NOMO-1 treated with dmso at 0.1 percent for 144 hours (cell line): ENCODE data around the gene BTBD18.
A peak's percentile ranks its signal among the peaks of the same experiment; 100 is the strongest.

Experiments
- DNase-seq: peaks from one replicate; lab custom pipeline; 2025; ENCODE audit not compliant: unreplicated experiment; lab: John Stamatoyannopoulos, UW

BTBD18 gene

DNA sequence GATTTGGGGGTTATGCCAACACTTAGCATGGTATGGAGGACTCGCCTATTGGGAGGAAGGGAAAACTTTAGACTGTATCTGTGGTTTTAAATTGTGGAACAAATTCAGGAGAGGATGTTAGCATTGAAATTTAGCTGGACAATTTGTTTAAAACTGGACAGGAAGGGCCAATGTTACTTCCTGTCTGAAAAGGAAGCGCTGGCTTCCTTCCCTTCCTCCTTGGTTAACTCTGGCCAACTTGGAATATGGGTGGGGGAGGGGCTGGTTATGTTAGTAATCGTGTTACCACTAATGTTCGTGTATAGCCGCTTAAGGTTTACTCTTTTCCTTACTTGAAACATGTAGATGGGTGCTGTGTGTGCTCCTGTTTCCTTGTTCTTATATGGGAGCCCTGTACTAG, 23.9 kb upstream of the BTBD18 start:
- no peak for DNase-seq

DNA sequence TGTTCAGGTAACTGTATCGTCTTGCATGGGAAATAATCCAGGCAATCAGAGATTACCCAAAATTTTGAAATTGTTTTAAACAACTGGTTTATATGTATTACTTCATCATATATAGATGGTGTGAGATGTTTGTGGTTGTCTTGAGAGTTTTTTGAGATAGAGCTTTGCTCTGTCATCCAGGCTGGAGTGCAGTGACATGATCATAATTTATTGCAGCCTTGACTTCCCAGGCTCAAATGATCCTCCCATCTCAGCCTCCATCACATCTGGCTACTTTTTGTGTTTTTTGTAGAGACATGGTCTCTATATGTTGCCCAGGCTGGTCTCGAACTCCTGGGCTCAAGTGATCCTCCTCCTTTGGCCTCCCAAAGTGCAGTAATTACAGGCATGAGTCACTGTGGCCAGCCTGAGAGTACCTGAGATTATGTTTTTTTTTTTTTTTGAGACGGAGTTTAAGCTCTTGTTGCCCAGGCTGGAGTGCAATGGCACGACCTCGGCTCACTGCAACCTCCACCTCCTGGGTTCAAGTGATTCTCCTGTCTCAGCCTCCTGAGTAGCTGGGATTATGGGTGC, 21.5 kb upstream of the BTBD18 start:
- no peak for DNase-seq

DNA sequence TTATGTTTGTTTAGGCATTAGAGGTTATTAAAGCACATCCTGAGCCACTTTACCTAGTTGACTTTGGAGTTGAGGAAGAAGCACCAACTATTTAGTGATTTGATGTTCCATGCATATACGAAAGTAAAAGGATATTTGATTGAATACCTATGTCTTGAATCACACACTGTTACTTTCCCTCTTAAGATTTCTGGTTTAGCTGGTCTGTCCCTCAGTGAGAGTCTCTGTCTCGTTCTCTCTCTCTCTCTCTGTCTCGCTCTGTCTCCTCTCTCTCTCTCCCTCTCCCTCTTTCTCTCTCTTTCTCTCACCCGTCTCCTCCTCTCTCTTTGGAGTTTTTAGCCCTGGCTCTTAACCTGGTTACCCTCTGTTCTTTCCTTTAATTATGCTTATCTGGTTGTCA, 20.9 kb upstream of the BTBD18 start:
- DNase-seq = no peak

DNA sequence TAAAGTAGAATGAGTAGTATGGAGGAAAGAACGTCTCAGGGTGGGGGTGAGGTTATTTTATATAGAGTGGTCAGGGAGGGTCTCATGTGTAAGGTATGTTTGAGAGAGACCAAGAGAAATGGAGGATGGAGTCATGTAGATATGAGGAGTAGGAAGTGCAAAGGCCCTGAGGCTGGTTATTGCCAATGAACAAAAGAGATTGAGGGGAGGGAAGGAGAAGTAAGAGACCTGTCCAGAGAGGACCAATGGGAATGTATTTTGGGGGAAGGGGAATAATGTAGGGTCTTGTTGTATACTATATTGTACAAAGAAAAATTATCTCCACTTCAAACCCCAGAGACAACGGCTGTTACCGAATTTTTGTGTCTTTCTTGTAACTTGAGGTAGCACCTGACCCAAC, 19.7 kb upstream of the BTBD18 start:
- no peak for DNase-seq

DNA sequence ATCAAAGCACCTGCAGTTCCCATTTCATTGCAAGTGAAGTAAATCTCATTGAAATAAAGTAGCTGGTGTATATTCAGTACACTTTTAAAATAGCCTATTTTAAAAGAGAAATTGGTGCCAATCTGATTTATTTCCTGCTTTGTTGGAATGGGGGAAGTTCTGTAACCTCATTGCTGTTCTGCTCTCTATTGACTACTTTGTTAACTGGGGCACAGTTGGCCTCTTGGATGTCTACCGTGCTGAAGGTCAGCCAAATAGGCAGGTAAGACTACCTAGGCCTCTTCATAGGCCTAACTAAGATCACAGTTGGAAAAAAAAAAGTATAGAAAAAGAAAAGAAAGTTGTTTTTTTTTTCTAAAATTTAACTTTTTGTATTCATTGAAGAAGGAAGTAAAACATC, 19.2 kb upstream of the BTBD18 start:
- no peak for DNase-seq

DNA sequence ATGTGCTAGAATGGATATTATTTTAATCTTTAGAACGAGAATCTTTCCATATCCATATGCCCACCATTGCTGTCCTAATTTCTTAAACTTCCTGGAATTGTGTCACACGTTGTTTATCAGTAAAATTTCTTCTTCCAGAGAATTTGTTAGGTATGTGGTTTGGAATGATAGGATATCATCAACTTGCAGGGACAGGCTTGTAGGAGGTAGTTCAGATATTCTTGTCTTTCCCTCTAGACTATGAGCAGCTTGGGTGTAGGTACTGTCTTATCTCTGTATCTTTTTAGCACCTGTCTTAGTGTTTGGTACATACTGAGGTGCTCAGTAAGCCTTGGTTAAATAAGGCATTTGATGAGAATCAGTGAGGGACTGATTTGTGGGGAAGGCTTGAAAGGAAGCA, 13.4 kb upstream of the BTBD18 start:
- DNase-seq = no peak

DNA sequence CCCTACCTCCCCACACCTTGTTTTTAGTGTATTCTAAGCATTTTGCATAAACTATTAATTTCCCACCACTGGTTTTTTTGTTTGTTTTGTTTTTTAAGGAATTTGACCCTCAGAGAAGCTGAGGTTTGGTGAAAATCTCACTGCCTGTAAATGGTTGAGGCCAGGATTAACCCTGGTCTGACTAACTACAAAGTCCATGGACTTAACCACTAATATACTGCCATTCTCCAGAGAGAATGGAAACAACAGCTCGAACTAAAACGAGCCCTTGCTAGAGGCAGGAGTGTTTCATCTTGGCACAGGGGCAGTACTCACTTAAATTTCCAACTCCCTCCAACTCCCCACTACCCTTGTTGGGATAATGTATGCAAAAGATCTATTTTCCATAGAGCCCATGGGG, 12.9 kb upstream of the BTBD18 start:
- no peak for DNase-seq

DNA sequence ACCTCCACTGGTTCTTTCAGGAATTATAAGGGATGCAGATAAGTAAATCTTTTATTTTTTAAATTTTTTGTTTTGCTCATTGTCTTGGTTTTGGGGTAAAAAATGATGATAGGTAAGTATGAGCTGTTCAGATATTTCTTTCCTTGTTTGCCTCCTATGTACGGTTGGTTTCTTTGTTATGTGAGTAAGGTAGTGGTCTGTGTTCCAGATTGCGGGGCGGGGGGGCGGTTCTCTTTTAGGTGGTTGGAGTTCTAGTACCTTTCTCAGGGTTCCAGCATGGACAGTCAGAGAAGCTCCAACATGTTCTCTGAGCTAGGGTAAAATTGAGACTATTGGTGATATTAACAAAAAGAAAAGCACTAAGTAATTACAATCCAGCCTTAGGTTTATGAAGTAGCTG, 12.4 kb upstream of the BTBD18 start:
- no peak for DNase-seq

DNA sequence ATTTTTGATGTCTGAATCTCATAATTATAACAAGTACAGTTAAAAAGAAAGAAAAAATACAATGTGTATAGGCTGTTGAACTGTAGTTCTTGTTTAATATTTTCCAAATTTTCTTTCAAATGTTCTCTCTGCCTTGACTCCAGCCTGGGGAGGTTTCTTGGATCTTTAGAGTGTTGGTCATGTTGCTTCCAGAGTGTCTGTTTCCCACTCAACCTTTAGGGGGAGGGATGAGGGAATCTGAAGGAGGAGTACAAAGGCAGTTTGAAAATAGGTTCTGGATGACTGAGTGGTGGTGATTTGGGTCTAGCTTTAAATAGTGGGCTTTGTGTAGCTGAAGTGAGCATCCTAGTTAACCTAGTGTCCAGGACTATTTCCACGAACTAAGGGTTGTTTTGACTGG, 11.9 kb upstream of the BTBD18 start:
- DNase-seq = no peak

DNA sequence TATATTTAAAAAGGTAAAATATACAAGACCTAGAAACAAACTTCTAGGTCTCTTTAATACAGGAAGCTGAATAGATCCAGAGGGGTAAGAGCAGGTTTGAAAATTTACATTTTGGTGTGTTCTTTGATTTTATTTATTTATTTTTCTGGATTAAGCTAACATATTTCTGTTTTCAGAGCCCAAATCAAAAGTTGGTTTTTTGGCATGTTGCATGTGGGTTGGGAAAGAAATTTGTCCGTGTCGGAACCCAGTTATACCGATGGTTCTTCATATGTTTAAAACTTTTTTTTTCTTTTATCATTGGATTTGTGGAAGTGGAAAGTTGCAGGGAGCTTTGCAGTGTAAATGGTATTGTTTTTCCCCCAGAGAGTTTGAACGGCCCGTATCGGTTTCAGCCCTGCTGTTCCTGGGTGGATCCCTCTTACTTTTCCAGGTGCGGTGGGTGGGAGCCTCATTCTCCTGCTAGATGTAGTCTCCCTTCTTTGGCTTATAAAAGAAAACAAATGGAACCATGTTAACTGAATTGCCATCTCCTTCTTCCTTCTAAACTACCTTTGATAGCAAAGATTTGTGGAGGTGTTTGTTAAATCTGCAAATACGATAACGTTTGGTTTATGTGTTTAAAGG, 10.7 kb upstream of the BTBD18 start:
- no peak for DNase-seq

DNA sequence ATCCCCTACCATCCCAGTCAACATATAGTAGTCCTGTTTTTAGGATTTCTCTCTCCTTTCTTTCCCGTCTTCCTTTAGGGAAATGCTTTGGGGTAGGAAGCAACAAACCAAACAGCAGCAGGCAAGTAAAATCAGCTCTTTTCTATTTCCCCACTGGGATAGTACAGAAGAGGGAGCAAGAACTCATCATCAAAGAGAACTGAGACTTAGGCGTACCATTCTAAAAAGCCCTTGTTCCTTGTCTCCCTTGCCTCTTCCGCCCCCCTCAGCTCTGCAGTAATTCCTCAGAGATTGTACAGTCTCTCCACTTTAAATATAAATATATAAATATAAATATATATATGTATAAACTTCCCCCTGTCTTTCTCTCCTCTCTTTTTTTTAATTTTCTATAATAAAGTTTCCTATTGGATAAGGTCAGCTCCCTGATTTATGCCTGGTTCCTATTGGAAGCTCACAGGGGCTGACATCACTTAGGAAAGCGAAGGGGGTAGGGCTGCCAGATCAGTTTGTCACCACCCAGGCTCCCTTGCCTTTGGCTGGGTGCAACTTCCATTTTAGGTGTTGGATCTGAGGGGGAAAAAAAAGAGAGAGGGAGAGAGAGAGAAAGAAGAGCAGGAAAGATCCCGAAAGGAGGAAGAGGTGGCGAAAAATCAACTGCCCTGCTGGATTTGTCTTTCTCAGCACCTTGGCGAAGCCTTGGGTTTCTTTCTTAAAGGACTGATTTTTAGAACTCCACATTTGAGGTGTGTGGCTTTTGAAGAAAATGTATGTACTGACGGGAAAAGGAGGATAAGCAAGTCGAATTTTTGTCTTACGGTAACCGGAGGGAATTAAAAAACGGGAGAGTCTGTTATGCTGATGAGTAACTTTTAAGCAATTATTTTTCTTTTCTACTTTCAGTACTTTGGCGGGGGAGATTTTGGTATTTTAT, 9.9 kb upstream of the BTBD18 start, which contains the start of gene CTNND1:
TSS of gene CTNND1 (plus strand) at position 502 of the 934 bp plus-strand sequence. CDS start 29,677 bp downstream, outside the sequence.
- no peak for DNase-seq

DNA sequence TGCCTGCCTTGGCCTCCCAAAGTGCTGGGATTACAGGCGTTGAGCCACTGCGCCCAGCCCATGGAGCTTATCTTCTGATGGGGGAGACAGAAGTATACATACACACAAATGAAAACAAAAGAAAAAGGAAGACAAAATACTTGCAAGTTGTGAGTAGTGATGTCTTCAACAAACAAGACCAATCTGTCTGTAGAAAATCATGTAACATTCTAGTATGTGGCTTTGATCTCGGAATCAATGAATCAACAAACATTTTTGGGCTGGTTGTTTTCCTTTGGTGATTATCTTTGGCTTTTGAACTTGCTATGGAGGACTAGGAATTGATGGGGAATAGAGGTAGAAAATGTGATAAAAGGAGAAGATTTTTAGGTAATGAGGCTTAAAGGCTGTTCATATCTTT, 6.6 kb upstream of the BTBD18 start:
- DNase-seq = no peak

DNA sequence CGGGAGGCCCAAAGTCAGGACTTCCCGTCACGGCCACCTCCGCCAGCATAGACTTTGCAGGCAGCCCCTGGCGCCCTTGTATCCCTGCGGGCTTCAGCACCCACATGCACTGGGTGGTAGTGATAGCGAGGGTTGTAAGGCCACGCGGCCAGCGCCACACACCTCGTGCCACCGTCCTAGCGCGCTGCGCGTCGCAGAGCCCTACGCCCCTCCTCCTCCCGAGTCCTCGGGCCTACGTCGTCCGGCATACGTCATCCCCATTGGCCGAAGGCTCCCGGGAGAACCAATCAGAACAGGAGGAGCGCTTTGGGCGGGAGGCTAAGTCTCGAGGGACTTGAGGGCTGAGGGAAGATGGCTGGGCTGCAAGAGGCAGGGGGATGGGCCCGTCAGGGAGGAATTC, 1.3 kb upstream of the BTBD18 start:
- no peak for DNase-seq

DNA sequence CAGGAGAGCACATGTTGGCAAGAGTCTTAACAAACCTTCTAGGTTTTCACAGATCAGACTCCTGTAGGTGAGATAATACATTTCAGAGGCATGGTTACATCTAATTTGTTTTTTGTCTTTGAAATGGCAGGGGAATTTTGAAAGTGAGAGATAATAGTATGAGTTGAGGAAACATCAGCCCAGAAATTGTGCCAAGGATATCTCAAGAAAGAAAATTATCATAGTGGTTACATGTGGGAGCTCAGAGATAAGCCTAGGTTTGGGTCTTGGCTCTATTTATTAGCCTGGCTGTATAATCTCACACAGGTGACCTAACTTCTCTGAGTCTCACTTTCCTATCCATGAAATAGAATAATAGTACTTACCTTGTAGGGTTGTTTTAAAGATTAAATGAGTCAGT, 443 bp downstream of the BTBD18 start:
- DNase-seq = no peak

DNA sequence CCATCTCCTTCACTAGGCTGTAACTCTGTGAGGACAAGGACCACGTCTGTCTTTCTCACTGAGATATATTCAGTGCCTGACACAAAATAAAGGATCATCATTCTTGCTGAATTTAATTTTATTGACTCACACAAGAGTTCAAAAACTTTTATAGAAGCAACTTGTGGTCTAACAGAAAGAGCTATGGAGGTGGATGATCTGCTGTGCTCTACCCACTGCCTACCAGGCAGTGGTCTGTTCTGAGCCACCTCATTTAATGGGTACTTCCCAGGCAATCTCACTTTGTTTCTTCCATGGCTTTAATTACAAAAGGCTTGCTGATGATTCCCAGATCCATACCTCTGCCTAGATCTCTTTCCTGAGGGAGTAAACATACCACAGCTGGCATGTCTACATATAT, 4.7 kb downstream of the BTBD18 start:
- DNase-seq = no peak

DNA sequence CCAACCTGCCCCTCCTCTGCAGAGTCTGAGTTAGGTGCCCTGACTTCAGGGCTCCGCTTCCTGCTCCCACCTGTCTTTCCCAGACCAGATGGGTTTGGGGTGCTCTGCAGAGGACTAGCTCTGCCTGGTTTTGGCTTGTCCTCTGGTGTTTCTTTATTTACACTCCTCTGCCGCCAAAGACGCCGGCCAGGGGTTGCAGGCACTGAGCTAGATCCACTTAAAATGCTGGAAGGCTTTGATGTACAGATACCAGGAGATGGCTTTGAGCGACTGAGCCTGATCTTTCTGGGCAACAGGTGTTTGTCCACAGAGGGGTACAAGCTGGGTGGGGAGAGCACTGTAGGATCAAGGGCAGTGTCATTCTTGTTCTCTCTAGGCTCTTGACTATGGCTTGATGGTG, 6.4 kb downstream of the BTBD18 start:
- no peak for DNase-seq

DNA sequence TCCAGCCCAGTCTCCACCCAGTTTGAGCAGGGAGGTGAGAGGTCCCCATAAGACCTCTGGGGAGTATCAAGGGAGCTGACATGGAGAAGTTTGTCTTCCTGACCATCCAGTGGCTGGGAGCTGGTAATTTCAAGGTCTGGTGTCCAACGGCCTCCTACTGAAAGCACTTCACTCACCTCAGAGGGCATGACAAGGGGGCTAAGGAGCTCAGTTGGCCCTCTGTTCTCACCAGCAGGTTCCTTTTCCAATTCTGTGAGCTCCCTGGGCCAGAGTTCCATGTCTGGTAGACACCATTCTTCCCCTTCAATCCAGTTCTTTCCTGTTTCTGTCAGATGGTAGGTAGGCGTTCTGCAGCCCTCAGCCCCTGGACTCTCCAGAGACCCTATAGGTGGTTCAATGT, 7.3 kb downstream of the BTBD18 start:
- no peak for DNase-seq

DNA sequence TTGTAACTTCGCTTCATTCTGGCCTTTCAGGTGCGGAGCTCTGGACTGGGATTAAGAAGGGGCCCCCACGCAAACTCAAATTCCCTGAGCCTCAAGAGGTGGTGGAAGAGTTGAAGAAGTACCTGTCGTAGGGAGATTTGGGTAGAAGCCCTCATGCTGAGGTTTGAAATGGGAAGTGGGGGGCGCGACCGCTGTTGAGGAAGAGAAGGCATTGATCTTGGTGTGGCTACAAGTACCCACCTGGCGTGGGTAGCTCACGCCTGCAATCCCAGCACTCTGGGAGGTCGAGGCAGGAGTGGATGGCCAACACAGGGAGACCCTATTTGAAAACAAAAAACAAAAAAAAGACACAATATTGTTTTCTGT, 9.5 kb downstream of the BTBD18 start:
- DNase-seq = no peak

DNA sequence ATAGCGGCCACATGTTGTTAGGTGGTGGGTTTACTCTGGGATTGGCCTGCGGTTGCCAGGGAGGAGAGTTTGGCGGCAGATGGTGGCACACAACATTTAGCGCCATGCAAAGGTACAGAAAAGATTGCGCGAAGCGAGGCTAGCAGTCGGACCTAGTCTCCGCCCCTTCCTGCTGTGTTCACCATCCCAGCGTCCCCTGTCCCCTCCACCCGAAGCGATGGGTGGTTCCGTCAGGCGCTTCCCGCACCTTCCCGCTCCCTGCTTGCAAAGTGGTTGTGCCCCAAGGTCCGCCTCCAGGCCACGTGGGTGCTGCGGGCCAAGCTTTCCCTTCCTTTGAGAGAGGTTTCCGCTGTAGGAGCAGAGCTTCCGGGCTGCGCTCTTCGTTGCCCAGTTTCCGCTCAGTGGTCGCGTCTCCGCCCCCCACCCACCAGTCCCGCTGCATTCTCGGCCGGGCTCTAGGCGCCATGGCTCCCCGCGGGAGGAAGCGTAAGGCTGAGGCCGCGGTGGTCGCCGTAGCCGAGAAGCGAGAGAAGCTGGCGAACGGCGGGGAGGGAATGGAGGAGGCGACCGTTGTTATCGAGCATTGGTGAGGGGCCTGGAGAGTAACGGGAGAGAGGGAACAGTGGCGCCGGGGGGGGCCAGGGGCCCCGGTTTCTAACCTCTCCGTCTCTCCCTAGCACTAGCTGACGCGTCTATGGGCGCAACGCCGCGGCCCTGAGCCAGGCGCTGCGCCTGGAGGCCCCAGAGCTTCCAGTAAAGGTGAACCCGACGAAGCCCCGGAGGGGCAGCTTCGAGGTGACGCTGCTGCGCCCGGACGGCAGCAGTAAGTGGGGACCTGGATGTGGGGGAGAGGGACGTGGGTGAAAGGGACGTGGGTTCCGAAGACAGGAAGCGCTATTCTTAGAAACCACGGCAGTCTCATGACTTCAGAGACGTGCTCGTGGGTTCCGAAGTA, 10.2 kb downstream of the BTBD18 start, which contains the start of gene SELENOH:
TSS of gene SELENOH (plus strand) at position 360 of the 955 bp plus-strand sequence. CDS start at position 465, 105 bp downstream.
- DNase-seq = peak; percentile 99

DNA sequence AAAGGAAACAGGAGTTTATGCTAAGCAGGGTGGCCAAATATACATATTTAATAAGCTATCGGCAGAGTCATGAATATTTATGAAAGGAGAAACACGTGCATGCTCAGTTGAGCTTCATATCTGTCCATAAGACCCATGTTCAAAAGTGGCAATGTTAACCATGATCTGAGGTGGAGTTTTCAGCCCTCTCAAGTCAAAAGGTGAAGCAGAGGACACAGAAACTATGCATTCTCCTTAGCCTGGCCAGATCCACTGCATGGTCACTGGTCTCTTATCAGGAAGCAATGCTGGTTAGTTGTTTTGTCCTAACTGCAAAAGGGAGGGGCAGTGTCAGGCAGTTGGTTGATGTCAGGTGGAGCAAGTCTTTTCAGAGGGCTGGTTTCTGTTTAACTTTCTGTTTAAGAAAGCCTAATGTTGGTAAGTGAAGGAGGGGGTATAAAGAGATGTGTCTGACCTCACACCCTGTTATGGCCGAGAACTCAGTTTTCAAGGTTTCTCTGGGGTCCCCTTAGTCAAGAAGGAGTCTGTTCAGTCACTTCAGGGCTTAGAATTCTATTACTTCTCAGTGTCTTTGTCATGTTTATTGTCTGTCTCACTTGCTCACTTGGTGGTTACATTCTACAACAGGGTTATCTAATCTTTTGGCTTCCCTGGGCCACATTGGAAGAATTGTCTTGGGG, 15.9 kb downstream of the BTBD18 start:
- DNase-seq = no peak
